ENCODE data around the gene FTCDNL1.

GRCh38 chr2:199868431-199869226 lies 17.6 kb upstream of the FTCDNL1 start:
- no peak for TF ChIP-seq CTCF (IDR thresholded peaks at IDR 0.05)
- TF ChIP-seq EZH2 (IDR thresholded peaks at IDR 0.05; ENCODE audit: borderline replicate concordance, insufficient read depth, low read depth, low read length, poor library complexity, severe bottlenecking) = no peak
